K562 (cell line): Measurements from ENCODE around the gene TMEM89. TPM values are rescaled to one million over a fixed set of nuclear protein-coding genes. Genes with fewer than 3 reads are reported as not detected.

ENCODE experiments used
- ATAC-seq: fragments of 200-7000 bp; cut with Tn5 transposase; 3 replicates; pipeline ENCODE4 v1.9.1; 2020; ENCODE audit warnings: moderate library complexity
- BruUV-seq: library from RNA; stranded (reverse); fragments of 400-500 nt; replicated peaks from 2 replicates; lab custom pipeline; 2021; lab: Mats Ljungman, UMichigan
- CTCF ChIA-PET: fragments of 300-600 bp; formaldehyde crosslinking; extraction: SDS; loops from one replicate; lab custom pipeline; 2021; ENCODE audit warnings: low intra/inter-chr PET ratio; lab: Yijun Ruan, JAX
- POLR2A ChIA-PET: fragments of 300-600, 350-650 bp; sonication (Branson Sonifier 250); formaldehyde crosslinking; extraction: SDS; loops from one replicate; lab custom pipeline; 2021; ENCODE audit warnings: antibody characterized with exemption, inconsistent platforms; lab: Yijun Ruan, JAX
- DNase-seq, 4 experiments: peaks; one replicate each; pipeline versions ENCODE4 v3.0.0 to v3.0.0-alpha.2; 2011 to 2018; ENCODE audit warnings: low spot score in 3 of 4, mixed read lengths in 3 of 4; ENCODE audit errors: extremely low read depth in 1 of 4
- FAIRE-seq: peaks from 2 replicates; lab custom pipeline; 2011; peaks lifted over from hg19 to GRCh38; lab: Jason Lieb, UNC
- H2AFZ ChIP-seq: 2 replicates; pipeline ENCODE4 v1.6.0; 2011; ENCODE audit warnings: low read depth, low read length, control low read depth, inconsistent platforms
- H3K27ac ChIP-seq: fragments of 200-600 bp; 3 replicates; pipeline ENCODE4 v1.8.0; 2011; ENCODE audit warnings: low read depth, mild to moderate bottlenecking, control low read depth, inconsistent platforms, low read length, moderate library complexity, mixed read lengths; ENCODE audit errors: extremely low read depth
- H3K27me3 ChIP-seq, 2 experiments: fragments of 300-600 bp in 1 of 2; 2 replicates in 1 of 2; 3 replicates in 1 of 2; pipeline versions ENCODE4 v1.6.0 to v1.8.0; 2011; ENCODE audit warnings: inconsistent platforms in 2 of 2, low read length in 2 of 2, mild to moderate bottlenecking in 1 of 2, mixed read lengths in 1 of 2, moderate library complexity in 1 of 2; ENCODE audit not compliant: control insufficient read depth in 2 of 2, insufficient read depth in 2 of 2
- H3K36me3 ChIP-seq: fragments of 300-600 bp; 3 replicates; pipeline ENCODE4 v1.8.0; 2011; ENCODE audit warnings: mild to moderate bottlenecking, low read length, inconsistent platforms; ENCODE audit not compliant: control insufficient read depth, insufficient read depth
- H3K4me1 ChIP-seq, 2 experiments: fragments of 200-600 bp in 1 of 2; replicated peaks in 1 of 2; 2 replicates in 1 of 2; 3 replicates in 1 of 2; pipeline versions ENCODE4 v1.5.1 to v1.8.0; 2011; ENCODE audit warnings: inconsistent platforms in 2 of 2, low read length in 2 of 2, mild to moderate bottlenecking in 1 of 2, mixed read lengths in 1 of 2, moderate library complexity in 1 of 2; ENCODE audit not compliant: control insufficient read depth in 2 of 2, insufficient read depth in 2 of 2
- H3K4me2 ChIP-seq: 2 replicates; pipeline ENCODE4 v1.6.1; 2011; ENCODE audit warnings: low read length, control low read depth, inconsistent platforms, mixed read lengths; ENCODE audit not compliant: insufficient read depth
- H3K4me3 ChIP-seq: fragments of 200-600 bp; sonication (generic), shearing (Covaris generic); 2 replicates; pipeline ENCODE4 v1.5.1; 2016; ENCODE audit warnings: control low read depth, inconsistent platforms
- H3K79me2 ChIP-seq: fragments of 200-600 bp; 3 replicates; pipeline ENCODE4 v1.8.0; 2011; ENCODE audit warnings: low read length, inconsistent platforms; ENCODE audit not compliant: control insufficient read depth, insufficient read depth
- H3K9ac ChIP-seq, 2 experiments: 2 replicates each; pipeline versions ENCODE4 v1.6.0 to v1.6.1; 2011; ENCODE audit warnings: low read depth in 2 of 2, low read length in 2 of 2, control low read depth in 1 of 2, inconsistent platforms in 1 of 2, mild to moderate bottlenecking in 1 of 2, mixed read lengths in 1 of 2; ENCODE audit not compliant: insufficient read depth in 1 of 2
- H3K9me1 ChIP-seq: one replicate; pipeline ENCODE4 v1.6.0; 2011; ENCODE audit warnings: inconsistent platforms, mild to moderate bottlenecking, low read length, moderate library complexity; ENCODE audit not compliant: control insufficient read depth, insufficient read depth
- H3K9me3 ChIP-seq: replicated peaks from 2 replicates; pipeline ENCODE4 v1.5.1; 2011; ENCODE audit warnings: low read depth, low read length, inconsistent platforms; ENCODE audit not compliant: control insufficient read depth, insufficient read depth
- H4K20me1 ChIP-seq: replicated peaks from 2 replicates; pipeline ENCODE4 v1.6.1; 2011; ENCODE audit warnings: low read length, inconsistent platforms, mixed read lengths; ENCODE audit not compliant: control insufficient read depth, insufficient read depth
- FOXK1 ChIP-seq: sonication (generic); formaldehyde crosslinking; IDR thresholded peaks from 2 replicates; pipeline ENCODE4 v1.8.0; 2022; ENCODE audit warnings: missing genetic modification reagents, mild to moderate bottlenecking, borderline replicate concordance
- KLF13 ChIP-seq: fragments of 450-650 bp; IDR thresholded peaks from 2 replicates; pipeline ENCODE4 v1.6.1; 2016; ENCODE audit warnings: missing genetic modification characterization, low read depth, mild to moderate bottlenecking, missing compliant biosample characterization, moderate library complexity, borderline replicate concordance
- MITF ChIP-seq: IDR thresholded peaks from 2 replicates; pipeline ENCODE4 v1.6.1; 2014; ENCODE audit warnings: antibody characterized with exemption
- NFIX ChIP-seq: fragments of 250-450 bp; sonication (Bioruptor Pico); IDR thresholded peaks from 2 replicates; pipeline ENCODE4 v1.4.0; 2020; ENCODE audit warnings: low read depth, mild to moderate bottlenecking, moderate library complexity
- PHB2 ChIP-seq: fragments of 450-650 bp; IDR thresholded peaks from 2 replicates; pipeline ENCODE4 v1.6.1; 2017; ENCODE audit warnings: low read depth
- POLR2G ChIP-seq: fragments of 200-400 bp; formaldehyde crosslinking; IDR thresholded peaks from 2 replicates; pipeline ENCODE4 v1.6.1; 2017; ENCODE audit warnings: low read depth, mild to moderate bottlenecking, antibody characterized with exemption, low read length, moderate library complexity
- SOX6 ChIP-seq: fragments of 450-650 bp; IDR thresholded peaks from 2 replicates; pipeline ENCODE4 v1.6.1; 2014; ENCODE audit warnings: mild to moderate bottlenecking
- TOE1 ChIP-seq, 2 experiments: fragments of 450-650 bp in 1 of 2; sonication (generic) in 1 of 2; formaldehyde crosslinking in 1 of 2; IDR thresholded peaks; 2 replicates each; pipeline versions ENCODE4 v1.7.1 to v1.8.0; 2016 to 2022; ENCODE audit warnings: borderline replicate concordance in 2 of 2, mild to moderate bottlenecking in 2 of 2, antibody characterized with exemption in 1 of 2, inconsistent platforms in 1 of 2, low read depth in 1 of 2, missing genetic modification reagents in 1 of 2, moderate library complexity in 1 of 2
- ZBTB5 ChIP-seq: fragments of 450-650 bp; IDR thresholded peaks from 2 replicates; pipeline ENCODE4 v1.6.1; 2017; ENCODE audit warnings: antibody characterized with exemption
- ZNF212 ChIP-seq: fragments of 450-650 bp; formaldehyde crosslinking; IDR thresholded peaks from 2 replicates; pipeline ENCODE4 v1.4.0; 2020; ENCODE audit warnings: mild to moderate bottlenecking
- WGBS: fragments of 100-300 bp; shearing (Covaris generic); methylation state at CpG from one replicate; pipeline ENCODE4 v1.1.6; 2016; ENCODE audit warnings: low coverage, mixed read lengths; ENCODE audit not compliant: insufficient coverage; ENCODE audit errors: missing lambda C conversion rate; 5-methylcytosine and 5-hydroxymethylcytosine counted together
- in situ Hi-C: fragments of 300-500 bp; cut with MboI; formaldehyde crosslinking; loops from 4 replicates; pipeline ENCODE4 v1.15.0; 2018; ENCODE audit warnings: inconsistent platforms, mixed read lengths
- intact Hi-C: fragments of 100-400 bp; cut with micrococcal nuclease; formaldehyde crosslinking; loops from 2 replicates; pipeline ENCODE4 v1.14.2; 2022
- polyA plus RNA-seq, 8 experiments: library from polyadenylated mRNA; depleted of rRNA in 4 of 8; stranded (reverse) in 5 of 8; unstranded in 3 of 8; fragments of >200 nt; fragmentation: Nextera tagmentation in 2 of 8; fragmentation: Illumina TruSeq in 1 of 8; extraction: Ambion mirVana in 2 of 8; extraction: Trizol in 1 of 8; gene quantifications; 2 replicates each; pipeline versions ENCODE4 v1.2.1 to v1.2.3, GENCODE V29; 2011 to 2014; ENCODE audit warnings: inconsistent platforms in 1 of 8, missing spikeins in 1 of 8
- total RNA-seq, 7 experiments: library from RNA; depleted of rRNA in 6 of 7; stranded (reverse); fragments of >200 nt in 6 of 7; fragmentation: Illumina TruSeq in 2 of 7; extraction: Trizol in 2 of 7; gene quantifications; 2 replicates each; pipeline versions ENCODE4 v1.2.1 to v1.2.3, GENCODE V29; 2011 to 2021; ENCODE audit warnings: low replicate concordance in 1 of 7

Gene TMEM89
- total and polyA plus RNA-seq, 9 of the 15 experiments (the other 6 are each of a cell fraction or from before 2014, with no cell fraction given) = not detected

- Histone ChIP-seq H3K9ac (no peak overlapping the region), H3K27ac (no peak overlapping the region), H4K20me1 (no peaks in the 10 kb centered on the region), H3K79me2 (peaks cover 8% of the 10 kb centered on the region), H3K4me3 (no peak overlapping the region), H3K36me3 (peaks cover 70% of the 10 kb centered on the region; the same call in 2 of the 3 replicates), H3K4me2 (no peak overlapping the region), H3K9me3 (no peaks in the 10 kb centered on the region), H3K9me1 (peaks cover 4% of the 10 kb centered on the region), H3K4me1 (peaks cover 0 to 13% of the 10 kb centered on the region in 2 experiments; a peak in 4 of 5 replicates), H3K27me3 (no peaks in the 10 kb centered on the region), H2AFZ (no peak overlapping the region)
- POLR2A ChIA-PET = no interaction called here
- intact Hi-C loops = no loop called here
- 0 out of 2 replicates have a peak, but pooled peaks have one; percentile 26 for TF ChIP-seq POLR2G
- no peak for TF ChIP-seq FOXK1 (CRISPR knock-in tag)
- TF ChIP-seq KLF13 (tag) = no peak
- no TSS peak for BruUV-seq
- ATAC-seq = no peak
- in situ Hi-C loops = no loop called here
- FAIRE-seq = no peak
- CTCF ChIA-PET = no interaction called here
- WGBS = 93% methylated on average over 8 of the region's 12 CpGs
- no peak for DNase-seq
Observed at GRCh38 chr3:48629894-48630293, 8.3 kb upstream of the TMEM89 start.

- ChIA-PET CTCF (no interaction called here), POLR2A (interaction anchor here (0.7 kb wide), 1 partner anchor 13 kb away, joined by 3 read pairs; no protein-coding TSS in a partner anchor)
- no peaks in the 10 kb centered on the region for H4K20me1 ChIP-seq
- H3K79me2 ChIP-seq = no peaks in the 10 kb centered on the region
- H3K4me3 ChIP-seq = no peak overlapping the region
- H3K27me3 ChIP-seq = no peaks in the 10 kb centered on the region
- TF ChIP-seq NFIX (CRISPR knock-in tag) = no peak
- no peak for TF ChIP-seq SOX6
- no peak for TF ChIP-seq ZNF212 (CRISPR knock-in tag)
- no peak for TF ChIP-seq PHB2
- TF ChIP-seq ZBTB5 = no peak
- TF ChIP-seq TOE1 (IDR thresholded peaks at IDR 0.05; ENCODE audit: borderline replicate concordance) = no peak
- no peak for TF ChIP-seq TOE1 (CRISPR knock-in tag; IDR thresholded peaks at IDR 0.05; ENCODE audit: borderline replicate concordance, low read depth)
- no peak for TF ChIP-seq MITF
- H3K36me3 ChIP-seq = peaks cover 67% of the 10 kb centered on the region; the same call in 2 of the 3 replicates
- 89% methylated on average over 7 of the region's 13 CpGs for WGBS
- peak overlapping the region in 1 of 2 experiments; percentile 7; a peak in 1 of 4 replicates for H3K9ac ChIP-seq
- no peaks in the 10 kb centered on the region for H3K9me3 ChIP-seq
- no peaks in the 10 kb centered on the region for H3K9me1 ChIP-seq
- no peak for FAIRE-seq
- no peak overlapping the region for H2AFZ ChIP-seq
- peaks cover 0 to 5% of the 10 kb centered on the region in 2 experiments; a peak in 2 of 5 replicates for H3K4me1 ChIP-seq
- no peak overlapping the region for H3K27ac ChIP-seq
- DNase-seq = no peak
- in situ Hi-C loops (no loop called here), intact Hi-C loops (no loop called here)
- no peak for ATAC-seq
- no peak overlapping the region for H3K4me2 ChIP-seq
- no TSS peak for BruUV-seq
Observed at GRCh38 chr3:48628277-48629017, 6.9 kb upstream of the TMEM89 start.
